T-cell (primary cell): ENCODE results near the gene ANO8. TPM values are rescaled to one million over a fixed set of nuclear protein-coding genes. Genes with fewer than 3 reads are reported as not detected.
A peak's percentile ranks its signal among the peaks of the same experiment; 100 is the strongest.

Experiments
- ATAC-seq, 4 experiments: fragments of 200-7000 bp in 3 of 4; fragments of 150-1000 bp in 1 of 4; cut with Tn5 transposase; replicated peaks in 1 of 4; 1 replicate in 3 of 4; 2 replicates in 1 of 4; pipeline ENCODE4 v1.10.0; 2021; ENCODE audit warnings: moderate library complexity in 3 of 4, mild to moderate bottlenecking in 2 of 4, moderate number of reproducible peaks in 1 of 4
- CTCF ChIA-PET, 2 donors: fragments of 300-600 bp; sonication (Branson Sonifier 250); formaldehyde crosslinking; loops; one replicate each; lab custom pipeline; 2022; ENCODE audit warnings: antibody characterized with exemption in 2 of 2; lab: Charles Lee
- POLR2A ChIA-PET, 2 donors: fragments of 300-600 bp; sonication (Branson Sonifier 250); formaldehyde crosslinking; loops; one replicate each; lab custom pipeline; 2022; ENCODE audit warnings: antibody characterized with exemption in 2 of 2; lab: Charles Lee
- DNase-seq, 35 experiments: peaks; one replicate each; pipeline versions ENCODE4 v3.0.0 to v3.0.0-alpha.2; 2013 to 2023
- H3K27ac ChIP-seq: one replicate; pipeline ENCODE4 v1.5.1; 2013; ENCODE audit warnings: low read length
- H3K27me3 ChIP-seq, 2 experiments: replicated peaks in 1 of 2; 1 replicate in 1 of 2; 2 replicates in 1 of 2; pipeline versions ENCODE4 v1.6.1 to v1.7.0; 2013; ENCODE audit warnings: low read length in 1 of 2, mixed read lengths in 1 of 2; ENCODE audit not compliant: control insufficient read depth in 2 of 2, insufficient read depth in 2 of 2; ENCODE audit errors: extremely low read depth in 1 of 2
- H3K36me3 ChIP-seq, 2 donors: 1 replicate in 1 of 2; 2 replicates in 1 of 2; pipeline versions ENCODE4 v1.6.1 to v1.7.0; 2013; ENCODE audit warnings: low read length in 1 of 2; ENCODE audit not compliant: control insufficient read depth in 2 of 2, insufficient read depth in 1 of 2; ENCODE audit errors: extremely low read depth in 1 of 2
- H3K4me1 ChIP-seq, 2 experiments: 1 replicate in 1 of 2; 2 replicates in 1 of 2; pipeline versions ENCODE4 v1.6.1 to v1.7.0; 2013; ENCODE audit warnings: low read length in 2 of 2, mixed read lengths in 1 of 2; ENCODE audit not compliant: insufficient read depth in 2 of 2, control insufficient read depth in 1 of 2; ENCODE audit errors: extremely low read depth in 1 of 2
- H3K4me3 ChIP-seq, 2 donors: 1 replicate in 1 of 2; 2 replicates in 1 of 2; pipeline versions ENCODE4 v1.5.1 to v1.7.0; 2013; ENCODE audit warnings: mild to moderate bottlenecking in 2 of 2, low read length in 1 of 2, moderate library complexity in 1 of 2; ENCODE audit not compliant: control insufficient read depth in 1 of 2; ENCODE audit errors: extremely low read depth in 1 of 2
- H3K9me3 ChIP-seq: 2 replicates; pipeline ENCODE4 v1.7.0; 2013
- H3K27ac Mint-ChIP-seq, 2 donors: one replicate each; pipeline ENCODE4 v1.8.0; 2020 to 2021; ENCODE audit warnings: mild to moderate bottlenecking in 2 of 2, mixed read lengths in 2 of 2
- H3K27me3 Mint-ChIP-seq, 2 donors: one replicate each; pipeline ENCODE4 v1.8.0; 2021 to 2022; ENCODE audit warnings: mixed read lengths in 2 of 2
- H3K36me3 Mint-ChIP-seq: one replicate; pipeline ENCODE4 v1.8.0; 2021; ENCODE audit warnings: mixed read lengths
- H3K4me1 Mint-ChIP-seq, 3 donors: one replicate each; pipeline ENCODE4 v1.8.0; 2020 to 2022; ENCODE audit warnings: mixed read lengths in 3 of 3, mild to moderate bottlenecking in 1 of 3
- H3K4me3 Mint-ChIP-seq, 3 donors: one replicate each; pipeline ENCODE4 v1.8.0; 2020 to 2022; ENCODE audit warnings: mild to moderate bottlenecking in 3 of 3, mixed read lengths in 3 of 3, moderate library complexity in 3 of 3
- H3K9me3 Mint-ChIP-seq, 3 donors: one replicate each; pipeline ENCODE4 v1.8.0; 2020 to 2022; ENCODE audit warnings: mixed read lengths in 3 of 3
- WGBS: methylation state at CpG from one replicate; pipeline ENCODE4 v1.1.5; 2013; ENCODE audit warnings: missing lambda C conversion rate; ENCODE audit not compliant: insufficient coverage; 5-methylcytosine and 5-hydroxymethylcytosine counted together
- total RNA-seq, 35 experiments: library from RNA in 6 of 35; stranded (reverse) in 6 of 35; fragments of 120-200 nt in 1 of 35; gene quantifications; one replicate each; pipeline versions ENCODE4 v1.2.1 to v1.2.4 and lab custom pipeline; 2013 to 2026

ANO8 gene
- total RNA-seq, 5 donors from 2014 or later (not counting 1 experiment from before 2014, with no cell fraction given) = 18.3 to 27.4 (median 24.9) TPM

DNA sequence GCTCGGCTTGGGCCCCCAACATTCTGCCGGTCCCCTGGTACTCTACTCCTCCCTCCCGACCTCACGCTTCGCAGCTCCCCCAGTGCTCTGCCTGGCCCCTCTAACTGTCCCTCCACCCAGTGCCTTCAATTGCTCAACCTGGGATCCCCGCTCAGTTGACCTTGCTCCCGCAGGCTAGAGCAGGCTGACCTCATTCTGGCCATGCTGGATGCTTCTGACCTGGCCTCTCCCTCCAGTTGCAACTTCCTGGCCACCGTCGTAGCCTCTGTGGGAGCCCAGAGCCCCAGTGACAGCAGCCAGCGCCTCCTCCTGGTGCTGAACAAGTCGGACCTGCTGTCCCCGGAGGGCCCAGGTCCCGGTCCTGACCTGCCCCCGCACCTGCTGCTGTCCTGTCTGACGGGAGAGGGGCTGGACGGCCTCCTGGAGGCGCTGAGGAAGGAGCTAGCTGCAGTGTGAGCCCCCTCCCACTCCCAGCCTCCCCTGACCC lies 6.3 kb upstream of the ANO8 start:
- Mint-ChIP-seq H3K27ac (no peak overlapping the region), H3K9me3 (no peaks in the 10 kb centered on the region), H3K4me1 (peaks cover 17 to 24% (median 22%) of the 10 kb centered on the region in 3 donors), H3K27me3 (no peaks in the 10 kb centered on the region), H3K4me3 (no peak overlapping the region), H3K36me3 (no peaks in the 10 kb centered on the region)
- Histone ChIP-seq H3K4me1 (peaks cover 5 to 25% of the 10 kb centered on the region in 2 experiments), H3K27ac (no peak overlapping the region), H3K36me3 (peaks cover 4 to 8% of the 10 kb centered on the region in 2 donors), H3K4me3 (no peak overlapping the region), H3K9me3 (no peaks in the 10 kb centered on the region), H3K27me3 (peaks cover 0 to under 1% of the 10 kb centered on the region in 2 experiments)
- ChIA-PET POLR2A (no interaction called here), CTCF (interaction anchor here in 1 of 2 donors (0.7 kb wide), 1 partner anchor 44 kb away, joined by 4 read pairs; no protein-coding TSS in a partner anchor)
- ATAC-seq (no peak), DNase-seq (no peak)
- 97% methylated on average over 13 of the region's 17 CpGs for WGBS

DNA sequence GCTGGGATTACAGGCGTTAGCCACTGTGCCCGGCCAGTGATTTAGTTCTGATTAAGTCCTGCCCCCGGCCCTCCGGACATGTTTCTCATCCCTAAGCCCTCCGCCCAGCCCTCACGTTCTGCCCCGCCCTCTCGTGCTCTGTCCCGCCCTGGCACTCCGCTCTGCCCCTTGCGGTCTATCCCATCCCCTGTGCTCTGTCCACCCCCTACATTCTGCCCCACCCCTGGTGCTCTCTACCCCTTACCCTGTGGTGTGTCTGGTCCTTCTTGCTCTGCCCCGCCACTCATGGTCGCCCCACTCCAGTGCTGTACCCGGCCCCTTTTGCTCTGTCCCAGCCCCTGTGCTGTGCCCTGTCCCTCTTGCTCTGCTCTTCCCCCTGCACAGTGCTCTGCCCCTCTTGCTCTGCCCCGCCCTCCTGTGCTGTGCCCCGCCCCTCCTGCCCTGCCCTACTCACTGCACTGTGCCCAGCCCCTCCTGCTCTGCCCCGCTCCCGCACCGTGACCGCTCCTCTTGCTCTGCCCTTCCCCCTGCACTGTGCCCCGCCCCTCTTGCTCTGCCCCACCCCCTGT lies 5.7 kb upstream of the ANO8 start:
- Histone ChIP-seq H3K27me3 (no peaks in the 10 kb centered on the region), H3K4me3 (no peak overlapping the region), H3K36me3 (peaks cover 4 to 8% of the 10 kb centered on the region in 2 donors), H3K27ac (no peak overlapping the region), H3K4me1 (peaks cover 5 to 29% of the 10 kb centered on the region in 2 experiments), H3K9me3 (no peaks in the 10 kb centered on the region)
- Mint-ChIP-seq H3K4me1 (peaks cover 16 to 26% (median 24%) of the 10 kb centered on the region in 3 donors), H3K9me3 (no peaks in the 10 kb centered on the region), H3K27ac (no peak overlapping the region), H3K27me3 (no peaks in the 10 kb centered on the region), H3K4me3 (no peak overlapping the region), H3K36me3 (no peaks in the 10 kb centered on the region)
- WGBS = 97% methylated on average over 19 of the region's 21 CpGs
- DNase-seq = no peak
- no peak for ATAC-seq
- POLR2A ChIA-PET = no interaction called here
- CTCF ChIA-PET = interaction anchor here in 1 of 2 donors (0.7 kb wide), 1 partner anchor 44 kb away, joined by 4 read pairs; no protein-coding TSS in a partner anchor

DNA sequence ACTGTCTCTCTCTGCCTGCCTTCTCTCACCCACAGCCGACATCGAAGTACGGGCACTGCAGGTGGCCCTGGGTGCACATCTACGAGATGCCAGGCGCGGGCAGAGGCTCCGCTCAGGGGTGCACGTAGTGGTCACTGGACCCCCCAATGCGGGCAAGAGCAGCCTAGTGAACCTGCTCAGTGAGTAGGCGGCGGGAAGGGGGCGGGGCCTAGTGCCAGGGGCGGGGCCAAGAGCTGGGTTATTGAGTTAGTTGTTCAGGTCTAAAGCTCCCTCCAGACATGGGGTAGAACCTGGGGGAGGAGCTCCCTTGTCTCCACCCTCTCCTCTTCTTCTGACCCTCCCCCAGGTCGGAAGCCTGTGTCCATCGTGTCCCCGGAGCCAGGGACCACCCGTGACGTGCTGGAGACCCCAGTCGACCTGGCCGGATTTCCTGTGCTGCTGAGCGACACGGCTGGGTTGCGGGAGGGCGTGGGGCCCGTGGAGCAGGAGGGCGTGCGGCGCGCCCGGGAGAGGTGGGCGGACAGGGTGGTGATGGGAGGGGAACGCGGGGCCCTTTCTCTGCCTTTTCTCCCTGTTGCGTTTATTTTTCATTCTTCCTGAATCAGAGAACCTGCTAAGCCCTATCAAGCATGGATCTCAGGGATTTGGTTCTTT lies 4.6 kb upstream of the ANO8 start:
- Histone ChIP-seq H3K27me3 (no peaks in the 10 kb centered on the region), H3K9me3 (no peaks in the 10 kb centered on the region), H3K27ac (no peak overlapping the region), H3K4me3 (no peak overlapping the region), H3K36me3 (peaks cover 4 to 8% of the 10 kb centered on the region in 2 donors), H3K4me1 (peaks cover 7 to 36% of the 10 kb centered on the region in 2 experiments)
- DNase-seq = peak in 10 of 35 experiments; percentile 20 to 44 (median 30)
- Mint-ChIP-seq H3K27ac (no peak overlapping the region), H3K9me3 (no peaks in the 10 kb centered on the region), H3K4me3 (peak overlapping the region; percentile 84 to 92 (median 87)), H3K36me3 (no peaks in the 10 kb centered on the region), H3K27me3 (no peaks in the 10 kb centered on the region), H3K4me1 (peaks cover 24 to 33% (median 31%) of the 10 kb centered on the region in 3 donors)
- ChIA-PET POLR2A (no interaction called here), CTCF (no interaction called here)
- 98% methylated on average over 8 of the region's 34 CpGs for WGBS
- no peak for ATAC-seq

DNA sequence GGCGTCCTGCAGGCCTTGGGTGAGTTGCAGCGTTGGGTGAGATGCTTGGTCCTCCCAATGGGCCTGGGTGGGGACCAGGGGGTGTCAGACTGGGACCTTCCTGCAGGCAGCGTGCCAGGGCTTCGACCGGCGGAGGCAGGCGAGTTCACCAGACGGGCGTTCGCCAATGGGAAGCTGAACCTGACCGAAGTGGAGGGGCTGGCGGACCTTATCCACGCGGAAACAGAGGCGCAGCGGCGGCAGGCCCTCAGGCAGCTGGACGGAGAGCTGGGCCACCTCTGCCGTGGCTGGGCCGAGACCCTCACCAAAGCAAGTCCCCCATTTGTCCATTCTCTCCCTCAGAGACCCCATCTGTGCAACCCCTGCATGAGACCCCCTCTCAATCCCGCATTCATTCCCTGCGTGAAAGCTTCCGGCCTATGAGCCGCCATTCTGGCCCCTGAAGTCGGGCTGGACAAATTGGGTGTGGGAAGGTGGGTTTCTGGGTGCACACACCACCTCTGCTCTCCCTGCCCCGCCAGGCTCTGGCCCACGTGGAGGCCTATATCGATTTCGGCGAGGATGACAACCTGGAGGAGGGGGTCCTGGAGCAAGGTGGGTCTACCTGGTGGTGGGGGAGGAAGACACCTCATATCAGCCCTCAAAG lies 3.9 kb upstream of the ANO8 start:
- H3K27ac Mint-ChIP-seq = no peak overlapping the region
- no peaks in the 10 kb centered on the region for H3K36me3 Mint-ChIP-seq
- no peak for DNase-seq
- Histone ChIP-seq H3K27me3 (no peaks in the 10 kb centered on the region), H3K27ac (no peak overlapping the region), H3K4me1 (peaks cover 9 to 42% of the 10 kb centered on the region in 2 experiments), H3K36me3 (peaks cover 0 to 8% of the 10 kb centered on the region in 2 donors), H3K9me3 (no peaks in the 10 kb centered on the region), H3K4me3 (peak overlapping the region in 1 of 2 donors; percentile 74)
- CTCF ChIA-PET = no interaction called here
- peaks cover 30 to 37% (median 35%) of the 10 kb centered on the region in 3 donors for H3K4me1 Mint-ChIP-seq
- no peaks in the 10 kb centered on the region for H3K9me3 Mint-ChIP-seq
- WGBS = 93% methylated on average over 20 of the region's 30 CpGs
- H3K27me3 Mint-ChIP-seq = no peaks in the 10 kb centered on the region
- peak overlapping the region; percentile 84 to 92 (median 87) for H3K4me3 Mint-ChIP-seq
- POLR2A ChIA-PET = interaction anchor here in 1 of 2 donors (0.5 kb wide), 1 partner anchor 10 kb away, joined by 4 read pairs; no protein-coding TSS in a partner anchor
- ATAC-seq = no peak

DNA sequence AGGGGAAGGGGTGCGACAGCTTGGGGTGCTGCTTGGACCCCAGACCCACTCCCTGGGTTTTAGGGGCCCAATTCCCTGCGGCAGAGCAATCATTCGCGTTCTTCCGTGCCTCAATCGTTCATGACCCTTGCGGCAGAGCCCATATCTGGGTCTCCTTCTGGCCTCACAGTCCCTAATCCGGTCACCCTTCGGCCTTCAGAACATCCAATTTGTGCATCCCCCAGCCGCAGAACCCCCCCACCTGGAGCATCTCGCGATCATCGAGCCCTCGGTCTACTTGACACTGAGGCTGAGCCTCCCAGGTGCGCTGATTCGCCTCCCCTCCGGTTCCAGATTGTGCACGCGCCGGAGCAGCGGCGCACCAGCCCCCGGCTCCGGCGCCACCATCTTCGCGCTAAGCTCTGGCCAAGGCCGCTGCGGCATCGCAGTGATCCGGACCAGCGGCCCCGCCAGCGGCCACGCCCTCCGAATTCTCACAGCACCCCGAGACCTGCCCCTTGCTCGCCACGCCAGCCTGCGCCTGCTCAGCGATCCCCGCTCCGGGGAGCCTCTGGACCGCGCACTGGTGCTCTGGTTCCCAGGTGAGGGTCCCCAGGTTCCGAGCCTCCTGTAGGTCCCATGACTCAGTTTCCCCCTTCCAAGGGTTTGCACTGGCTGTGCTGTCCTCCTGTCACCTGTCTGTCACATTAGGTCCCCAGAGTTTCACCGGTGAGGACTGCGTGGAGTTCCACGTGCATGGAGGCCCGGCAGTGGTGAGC lies 3.2 kb upstream of the ANO8 start:
- H3K4me3 ChIP-seq = peak overlapping the region; percentile 74 to 82

More for the DNA sequence above, 3.2 kb upstream of the ANO8 start:
- Histone ChIP-seq H3K27me3 (no peaks in the 10 kb centered on the region), H3K9me3 (no peaks in the 10 kb centered on the region), H3K4me1 (peaks cover 9 to 49% of the 10 kb centered on the region in 2 experiments), H3K27ac (peak overlapping the region; percentile 17), H3K36me3 (peaks cover 0 to 8% of the 10 kb centered on the region in 2 donors)
- ATAC-seq = peak; percentile 3 to 8 (median 4)
- H3K27ac Mint-ChIP-seq = peak overlapping the region; percentile 94
- POLR2A ChIA-PET = interaction anchor here in 1 of 2 donors (0.5 kb wide), 1 partner anchor 10 kb away, joined by 4 read pairs; no protein-coding TSS in a partner anchor
- H3K9me3 Mint-ChIP-seq = no peaks in the 10 kb centered on the region
- WGBS = 8% methylated on average over 50 of the region's 50 CpGs
- peak overlapping the region; percentile 84 to 92 (median 87) for H3K4me3 Mint-ChIP-seq
- H3K36me3 Mint-ChIP-seq = no peaks in the 10 kb centered on the region
- DNase-seq = peak in 17 of 35 experiments; percentile 16 to 53 (median 32)
- H3K4me1 Mint-ChIP-seq = peaks cover 34 to 41% (median 40%) of the 10 kb centered on the region in 3 donors
- CTCF ChIA-PET = no interaction called here
- H3K27me3 Mint-ChIP-seq = no peaks in the 10 kb centered on the region
